K562 (cell line): Measurements from ENCODE around the gene BTRC. TPM values are rescaled to one million over a fixed set of nuclear protein-coding genes. Genes with fewer than 3 reads are reported as not detected.

ENCODE experiments used
- EHMT2 ChIP-seq: fragments of 450-650 bp; IDR thresholded peaks from 2 replicates; pipeline ENCODE4 v1.6.1; 2018; ENCODE audit warnings: antibody characterized with exemption
- ESRRB ChIP-seq: fragments of 250-450 bp; sonication (Bioruptor Pico); IDR thresholded peaks from 2 replicates; pipeline ENCODE4 v1.5.0; 2020; ENCODE audit warnings: mild to moderate bottlenecking, moderate library complexity, borderline replicate concordance
- FIP1L1 ChIP-seq: fragments of 200-400 bp; formaldehyde crosslinking; IDR thresholded peaks from 2 replicates; pipeline ENCODE4 v1.6.1; 2018; ENCODE audit warnings: mild to moderate bottlenecking, low read depth, low read length; ENCODE audit not compliant: poor library complexity, severe bottlenecking
- FUS ChIP-seq: fragments of 200-400 bp; formaldehyde crosslinking; optimal IDR thresholded peaks from 2 replicates; pipeline ENCODE3; 2017; ENCODE audit warnings: low read depth, low read length
- HEY1 ChIP-seq: fragments of 250-450 bp; sonication (Bioruptor Pico); IDR thresholded peaks from 2 replicates; pipeline ENCODE4 v1.5.0; 2020; ENCODE audit warnings: mild to moderate bottlenecking, moderate library complexity, borderline replicate concordance
- JUN ChIP-seq, 2 experiments: sonication (generic) in 1 of 2; formaldehyde crosslinking in 1 of 2; IDR thresholded peaks; 2 replicates each; pipeline versions ENCODE4 v1.6.1 to v1.8.0; 2012 to 2022; ENCODE audit warnings: borderline replicate concordance in 2 of 2, mild to moderate bottlenecking in 2 of 2, improper control_type of control experiment in 1 of 2, low read depth in 1 of 2, low read length in 1 of 2, missing genetic modification reagents in 1 of 2
- KLF6 ChIP-seq: fragments of 250-450 bp; sonication (Bioruptor Pico); IDR thresholded peaks from 2 replicates; pipeline ENCODE4 v1.4.0; 2020; ENCODE audit warnings: mild to moderate bottlenecking, moderate library complexity, borderline replicate concordance
- NUFIP1 ChIP-seq: fragments of 450-650 bp; IDR thresholded peaks from 2 replicates; pipeline ENCODE4 v1.6.1; 2018; ENCODE audit not compliant: partially characterized antibody
- SMARCA5 ChIP-seq: fragments of 450-650 bp; IDR thresholded peaks from 2 replicates; pipeline ENCODE4 v1.6.1; 2016
- ZNF217 ChIP-seq: sonication (generic); formaldehyde crosslinking; IDR thresholded peaks from 2 replicates; pipeline ENCODE4 v1.8.0; 2022; ENCODE audit warnings: mild to moderate bottlenecking, missing genetic modification reagents
- polyA plus RNA-seq, 8 experiments: library from polyadenylated mRNA; depleted of rRNA in 4 of 8; stranded (reverse) in 5 of 8; unstranded in 3 of 8; fragments of >200 nt; fragmentation: Nextera tagmentation in 2 of 8; fragmentation: Illumina TruSeq in 1 of 8; extraction: Ambion mirVana in 2 of 8; extraction: Trizol in 1 of 8; gene quantifications; 2 replicates each; pipeline versions ENCODE4 v1.2.1 to v1.2.3, GENCODE V29; 2011 to 2014; ENCODE audit warnings: inconsistent platforms in 1 of 8, missing spikeins in 1 of 8
- total RNA-seq, 7 experiments: library from RNA; depleted of rRNA in 6 of 7; stranded (reverse); fragments of >200 nt in 6 of 7; fragmentation: Illumina TruSeq in 2 of 7; extraction: Trizol in 2 of 7; gene quantifications; 2 replicates each; pipeline versions ENCODE4 v1.2.1 to v1.2.3, GENCODE V29; 2011 to 2021; ENCODE audit warnings: low replicate concordance in 1 of 7
- TF ChIP-seq, protein P1 (sequence below): fragments of 250-450 bp; sonication (Bioruptor Pico); IDR thresholded peaks from 2 replicates; pipeline ENCODE4 v1.5.0; 2021
- TF ChIP-seq, protein P2 (sequence below): sonication (generic); formaldehyde crosslinking; IDR thresholded peaks from 2 replicates; pipeline ENCODE4 v1.8.1; 2023; ENCODE audit warnings: mild to moderate bottlenecking, missing genetic modification reagents

BTRC gene
- total and polyA plus RNA-seq, 9 of the 15 experiments (the other 6 are each of a cell fraction or from before 2014, with no cell fraction given): 1.6 to 15.4 (median 7.0) TPM

DNA sequence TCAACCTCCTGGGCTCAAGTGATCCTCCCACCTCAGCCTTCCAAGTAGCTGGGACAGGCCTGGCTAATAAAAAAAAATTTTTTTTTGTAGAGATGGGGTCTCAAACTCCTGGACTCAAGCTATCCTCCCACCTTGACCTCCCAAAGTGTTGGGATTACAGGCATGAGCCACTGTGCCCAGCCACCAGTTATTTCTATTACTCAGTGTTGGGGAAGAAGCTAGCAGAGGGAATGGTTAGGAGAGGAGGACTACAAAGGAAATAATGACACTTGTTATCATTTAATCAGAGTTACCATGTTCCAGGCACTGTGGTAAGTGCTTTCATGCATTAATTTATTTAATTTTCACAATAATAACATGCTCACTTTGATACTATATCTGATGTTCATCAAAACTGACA lies 17.6 kb upstream of the BTRC start (continued):
- TF ChIP-seq NUFIP1 (no peak), FUS (no peak), JUN (IDR thresholded peaks at IDR 0.05; ENCODE audit: borderline replicate concordance, low read depth, low read length) (no peak), JUN (CRISPR knock-in tag; IDR thresholded peaks at IDR 0.05; ENCODE audit: borderline replicate concordance) (no peak), ESRRB (no peak), KLF6 (CRISPR knock-in tag) (no peak), EHMT2 (no peak), FIP1L1 (no peak), SMARCA5 (no peak), HEY1 (CRISPR knock-in tag) (no peak), ZNF217 (CRISPR knock-in tag) (no peak)
- TF ChIP-seq, protein P1, sequence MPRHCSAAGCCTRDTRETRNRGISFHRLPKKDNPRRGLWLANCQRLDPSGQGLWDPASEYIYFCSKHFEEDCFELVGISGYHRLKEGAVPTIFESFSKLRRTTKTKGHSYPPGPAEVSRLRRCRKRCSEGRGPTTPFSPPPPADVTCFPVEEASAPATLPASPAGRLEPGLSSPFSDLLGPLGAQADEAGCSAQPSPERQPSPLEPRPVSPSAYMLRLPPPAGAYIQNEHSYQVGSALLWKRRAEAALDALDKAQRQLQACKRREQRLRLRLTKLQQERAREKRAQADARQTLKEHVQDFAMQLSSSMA (CRISPR knock-in tag): no peak
- TF ChIP-seq, protein P2, sequence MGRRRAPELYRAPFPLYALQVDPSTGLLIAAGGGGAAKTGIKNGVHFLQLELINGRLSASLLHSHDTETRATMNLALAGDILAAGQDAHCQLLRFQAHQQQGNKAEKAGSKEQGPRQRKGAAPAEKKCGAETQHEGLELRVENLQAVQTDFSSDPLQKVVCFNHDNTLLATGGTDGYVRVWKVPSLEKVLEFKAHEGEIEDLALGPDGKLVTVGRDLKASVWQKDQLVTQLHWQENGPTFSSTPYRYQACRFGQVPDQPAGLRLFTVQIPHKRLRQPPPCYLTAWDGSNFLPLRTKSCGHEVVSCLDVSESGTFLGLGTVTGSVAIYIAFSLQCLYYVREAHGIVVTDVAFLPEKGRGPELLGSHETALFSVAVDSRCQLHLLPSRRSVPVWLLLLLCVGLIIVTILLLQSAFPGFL: no peak
